Osteoblast (primary cell): Measurements from ENCODE around the gene APOL5. TPM values are rescaled to one million over a fixed set of nuclear protein-coding genes. Genes with fewer than 3 reads are reported as not detected.

ENCODE experiments used
- DNase-seq: peaks from one replicate; pipeline ENCODE4 v3.0.0; 2011; ENCODE audit warnings: low spot score, mixed read lengths; ENCODE audit not compliant: insufficient read length; ENCODE audit errors: missing footprints
- H2AFZ ChIP-seq: 2 replicates; pipeline ENCODE4 v1.6.0; 2011; ENCODE audit warnings: mild to moderate bottlenecking, low read length
- H3K27ac ChIP-seq: 2 replicates; pipeline ENCODE4 v1.5.1; 2011; ENCODE audit warnings: mild to moderate bottlenecking, low read depth, low read length, moderate library complexity
- H3K27me3 ChIP-seq: 2 replicates; pipeline ENCODE4 v1.6.0; 2012; ENCODE audit warnings: mild to moderate bottlenecking, control low read depth, inconsistent platforms, low read length, moderate library complexity; ENCODE audit not compliant: insufficient read depth
- H3K36me3 ChIP-seq: 2 replicates; pipeline ENCODE4 v1.5.1; 2011; ENCODE audit warnings: mild to moderate bottlenecking, low read length, control low read depth, moderate library complexity; ENCODE audit not compliant: insufficient read depth
- H3K4me1 ChIP-seq: 2 replicates; pipeline ENCODE4 v1.5.1; 2011; ENCODE audit warnings: mild to moderate bottlenecking, low read length, control low read depth, moderate library complexity; ENCODE audit not compliant: insufficient read depth
- H3K4me2 ChIP-seq: 2 replicates; pipeline ENCODE4 v1.6.0; 2011; ENCODE audit warnings: mild to moderate bottlenecking, low read length; ENCODE audit not compliant: insufficient read depth
- H3K4me3 ChIP-seq: fragments of 200-600 bp; sonication (generic); 3 replicates; pipeline ENCODE4 v1.5.1; 2012; ENCODE audit warnings: mild to moderate bottlenecking, low read length, inconsistent platforms; ENCODE audit not compliant: insufficient read depth
- H3K79me2 ChIP-seq: 2 replicates; pipeline ENCODE4 v1.6.0; 2012; ENCODE audit warnings: mild to moderate bottlenecking, low read length, control low read depth, inconsistent platforms; ENCODE audit not compliant: insufficient read depth
- H3K9me3 ChIP-seq: 2 replicates; pipeline ENCODE4 v1.5.1; 2011; ENCODE audit warnings: low read depth, low read length, control low read depth
- H4K20me1 ChIP-seq: 2 replicates; pipeline ENCODE4 v1.6.0; 2012; ENCODE audit warnings: mild to moderate bottlenecking, low read length, control low read depth; ENCODE audit not compliant: insufficient read depth
- total RNA-seq: library from RNA; depleted of rRNA; stranded (reverse); fragments of >200 nt; gene quantifications from 2 replicates; pipeline ENCODE4 v1.2.3, GENCODE V29; 2012
- TF ChIP-seq, protein P1 (sequence below): IDR thresholded peaks from 2 replicates; pipeline ENCODE4 v1.5.1; 2011; ENCODE audit warnings: mild to moderate bottlenecking, low read depth, low read length, moderate library complexity; ENCODE audit errors: extremely low read depth

Gene APOL5
- total RNA-seq, 1 donor, result not detected

DNA sequence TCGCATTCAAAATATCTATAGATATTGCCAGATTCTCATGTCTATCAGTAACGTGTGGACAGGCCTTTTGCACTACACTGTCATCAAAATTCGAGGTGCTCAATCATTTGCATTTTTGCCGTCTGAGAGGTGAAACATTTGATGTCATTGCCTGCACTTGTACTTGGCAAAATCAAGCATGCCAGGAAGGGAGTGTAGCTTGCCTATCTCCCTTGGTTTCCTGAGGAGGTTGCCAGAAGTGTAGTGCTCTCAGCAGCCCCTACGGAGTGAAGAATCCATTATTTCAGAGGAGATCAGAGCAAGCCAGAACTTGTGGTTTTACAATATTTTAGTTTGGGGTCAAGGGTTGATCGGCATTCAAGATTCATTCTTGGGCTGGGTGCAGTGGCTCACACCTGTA is 30.2 kb upstream of the APOL5 start:
- Histone ChIP-seq H2AFZ (no peak overlapping the region), H4K20me1 (no peaks in the 10 kb centered on the region), H3K27ac (no peak overlapping the region), H3K4me3 (no peak overlapping the region), H3K27me3 (no peaks in the 10 kb centered on the region), H3K9me3 (no peaks in the 10 kb centered on the region), H3K4me1 (peaks cover 8% of the 10 kb centered on the region), H3K36me3 (no peaks in the 10 kb centered on the region), H3K79me2 (no peaks in the 10 kb centered on the region), H3K4me2 (no peak overlapping the region)
- TF ChIP-seq, protein P1, sequence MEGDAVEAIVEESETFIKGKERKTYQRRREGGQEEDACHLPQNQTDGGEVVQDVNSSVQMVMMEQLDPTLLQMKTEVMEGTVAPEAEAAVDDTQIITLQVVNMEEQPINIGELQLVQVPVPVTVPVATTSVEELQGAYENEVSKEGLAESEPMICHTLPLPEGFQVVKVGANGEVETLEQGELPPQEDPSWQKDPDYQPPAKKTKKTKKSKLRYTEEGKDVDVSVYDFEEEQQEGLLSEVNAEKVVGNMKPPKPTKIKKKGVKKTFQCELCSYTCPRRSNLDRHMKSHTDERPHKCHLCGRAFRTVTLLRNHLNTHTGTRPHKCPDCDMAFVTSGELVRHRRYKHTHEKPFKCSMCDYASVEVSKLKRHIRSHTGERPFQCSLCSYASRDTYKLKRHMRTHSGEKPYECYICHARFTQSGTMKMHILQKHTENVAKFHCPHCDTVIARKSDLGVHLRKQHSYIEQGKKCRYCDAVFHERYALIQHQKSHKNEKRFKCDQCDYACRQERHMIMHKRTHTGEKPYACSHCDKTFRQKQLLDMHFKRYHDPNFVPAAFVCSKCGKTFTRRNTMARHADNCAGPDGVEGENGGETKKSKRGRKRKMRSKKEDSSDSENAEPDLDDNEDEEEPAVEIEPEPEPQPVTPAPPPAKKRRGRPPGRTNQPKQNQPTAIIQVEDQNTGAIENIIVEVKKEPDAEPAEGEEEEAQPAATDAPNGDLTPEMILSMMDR, result no peak
- DNase-seq, result no peak

DNA sequence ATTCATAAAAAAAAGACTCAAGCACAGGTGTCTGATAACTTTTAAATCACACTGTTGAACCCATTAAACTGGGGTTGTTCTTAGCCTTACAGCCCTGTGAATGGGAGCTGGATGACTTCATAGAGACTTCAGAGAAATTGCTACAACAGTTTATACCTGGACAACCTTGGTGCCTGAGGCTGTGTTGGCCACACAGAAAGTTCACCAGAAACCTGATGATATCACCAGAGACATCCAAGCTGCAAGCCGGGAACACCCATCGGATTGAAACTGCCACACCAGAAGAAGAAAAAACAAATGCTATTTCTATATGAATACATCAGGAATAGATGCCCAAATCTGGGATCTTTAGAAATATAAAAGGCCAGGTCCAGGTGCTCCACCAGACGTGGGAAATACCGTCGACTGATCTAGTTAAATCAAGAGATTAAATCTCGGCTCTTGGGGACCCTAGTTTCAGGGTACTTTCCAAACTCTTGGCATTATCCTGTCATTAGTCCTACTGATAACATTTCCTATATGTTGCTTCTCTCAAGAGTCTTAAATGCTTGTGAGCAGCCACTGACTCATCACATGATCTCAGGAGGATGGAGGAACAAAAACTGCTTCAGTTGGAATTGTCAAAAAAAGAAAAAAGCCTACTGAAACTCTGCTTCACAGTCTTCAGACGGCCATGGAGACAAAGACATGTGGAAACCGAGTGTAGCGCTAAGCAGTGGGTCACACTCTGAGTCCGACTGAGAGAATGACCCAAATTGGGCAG is 28.6 kb upstream of the APOL5 start:
- no peak overlapping the region for H3K27ac ChIP-seq
- H3K4me1 ChIP-seq, result peaks cover 8% of the 10 kb centered on the region
- H3K36me3 ChIP-seq, result no peaks in the 10 kb centered on the region
- H3K4me2 ChIP-seq, result no peak overlapping the region
- TF ChIP-seq, protein P1, result no peak
- no peaks in the 10 kb centered on the region for H3K79me2 ChIP-seq
- no peaks in the 10 kb centered on the region for H3K9me3 ChIP-seq
- DNase-seq, result no peak
- no peaks in the 10 kb centered on the region for H4K20me1 ChIP-seq
- H3K4me3 ChIP-seq, result no peak overlapping the region
- no peaks in the 10 kb centered on the region for H3K27me3 ChIP-seq
- no peak overlapping the region for H2AFZ ChIP-seq

DNA sequence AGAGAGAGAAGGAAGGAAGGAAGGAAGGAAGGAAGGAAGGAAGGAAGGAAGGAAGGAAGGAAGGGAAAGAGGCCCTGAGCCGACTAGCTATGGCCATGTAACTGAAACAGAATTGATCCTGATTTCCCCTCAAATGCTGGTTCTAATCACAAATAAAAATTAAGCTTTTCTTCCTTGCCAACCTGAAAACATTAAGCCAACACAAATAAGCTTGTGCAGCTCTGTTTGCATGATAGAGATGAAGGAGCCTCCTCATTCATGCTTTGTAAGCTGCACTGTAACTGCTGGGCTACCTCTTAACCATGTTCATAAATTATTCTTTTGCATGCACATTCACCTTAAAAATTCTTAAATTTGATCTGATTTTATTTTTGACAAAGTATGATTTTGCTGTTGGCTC is 27.7 kb upstream of the APOL5 start:
- peaks cover 8% of the 10 kb centered on the region for H3K4me1 ChIP-seq

DNA sequence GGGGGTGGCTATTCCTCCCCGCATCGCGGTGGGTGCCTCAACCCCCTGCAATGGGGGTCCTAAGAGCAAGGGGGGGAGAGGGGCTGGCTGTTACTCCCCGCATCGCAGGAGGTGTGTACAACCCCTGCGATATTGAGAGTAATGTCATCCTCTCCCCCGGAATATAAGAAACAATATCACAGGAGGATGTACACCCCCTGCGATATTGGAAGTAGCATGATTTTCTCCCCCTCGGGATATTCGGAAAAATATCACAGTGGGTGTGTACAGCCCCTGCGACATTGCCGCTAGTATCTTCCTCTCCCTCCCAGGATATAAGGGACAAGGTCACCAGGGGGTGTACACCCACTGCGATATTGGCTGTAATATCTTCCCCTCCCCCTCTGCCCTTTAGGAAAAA is 22.5 kb upstream of the APOL5 start:
- Histone ChIP-seq H3K4me1 (no peaks in the 10 kb centered on the region), H2AFZ (no peak overlapping the region), H3K9me3 (no peaks in the 10 kb centered on the region), H3K27me3 (no peaks in the 10 kb centered on the region), H3K79me2 (no peaks in the 10 kb centered on the region), H4K20me1 (no peaks in the 10 kb centered on the region), H3K4me3 (no peak overlapping the region), H3K27ac (no peak overlapping the region), H3K4me2 (no peak overlapping the region), H3K36me3 (no peaks in the 10 kb centered on the region)
- TF ChIP-seq, protein P1, result no peak
- DNase-seq, result no peak

More for the DNA sequence above, 27.7 kb upstream of the APOL5 start:
- no peaks in the 10 kb centered on the region for H3K27me3 ChIP-seq
- H4K20me1 ChIP-seq, result no peaks in the 10 kb centered on the region
- no peaks in the 10 kb centered on the region for H3K79me2 ChIP-seq
- TF ChIP-seq, protein P1, result no peak
- H3K4me2 ChIP-seq, result no peak overlapping the region
- no peak overlapping the region for H2AFZ ChIP-seq
- no peaks in the 10 kb centered on the region for H3K9me3 ChIP-seq
- no peak for DNase-seq
- H3K4me3 ChIP-seq, result no peak overlapping the region
- no peaks in the 10 kb centered on the region for H3K36me3 ChIP-seq
- no peak overlapping the region for H3K27ac ChIP-seq
